ENCODE measurements around the gene OVAAL. TPM values are rescaled to one million over a fixed set of nuclear protein-coding genes. Genes with fewer than 3 reads are reported as not detected.

OVAAL gene
- total RNA-seq = not detected in 2 replicates

GRCh38 chr1:180558664-180559063, at the start of gene OVAAL:
Gene OVAAL (plus strand): TSS chr1:180558964.

Other genes starting within 250 kb of the OVAAL start
- 62.4 and 71.7 TPM in 2 replicates for gene ACBD6, start 56.4 kb upstream of the OVAAL start, total RNA-seq
- gene XPR1, start 73.1 kb downstream of the OVAAL start, total RNA-seq = 21.5 and 24.0 TPM in 2 replicates